IPS-15b (cell line): ENCODE results near the gene RMND1.
"Not testable (repeated sequence)": the region's sequence is repeated elsewhere in the genome, so short reads cannot be mapped to it uniquely, and the experiment has no call there.

ENCODE experiments used
- H3K27me3 ChIP-seq: one replicate; pipeline ENCODE4 v1.6.1; 2013; ENCODE audit warnings: low read length; ENCODE audit not compliant: control insufficient read depth, insufficient read depth
- H3K36me3 ChIP-seq: one replicate; pipeline ENCODE4 v1.6.1; 2013; ENCODE audit warnings: low read length; ENCODE audit not compliant: control insufficient read depth, insufficient read depth
- H3K4me1 ChIP-seq: one replicate; pipeline ENCODE4 v1.6.1; 2013; ENCODE audit warnings: mild to moderate bottlenecking, low read length; ENCODE audit not compliant: control insufficient read depth, insufficient read depth
- H3K4me3 ChIP-seq: one replicate; pipeline ENCODE4 v1.5.1; 2013; ENCODE audit warnings: low read depth, low read length
- H3K9ac ChIP-seq: one replicate; pipeline ENCODE4 v1.6.1; 2013; ENCODE audit warnings: low read depth, mild to moderate bottlenecking, low read length
- H3K9me3 ChIP-seq: one replicate; pipeline ENCODE4 v1.6.1; 2013; ENCODE audit warnings: mild to moderate bottlenecking, low read length; ENCODE audit not compliant: control insufficient read depth, insufficient read depth

Gene RMND1

DNA sequence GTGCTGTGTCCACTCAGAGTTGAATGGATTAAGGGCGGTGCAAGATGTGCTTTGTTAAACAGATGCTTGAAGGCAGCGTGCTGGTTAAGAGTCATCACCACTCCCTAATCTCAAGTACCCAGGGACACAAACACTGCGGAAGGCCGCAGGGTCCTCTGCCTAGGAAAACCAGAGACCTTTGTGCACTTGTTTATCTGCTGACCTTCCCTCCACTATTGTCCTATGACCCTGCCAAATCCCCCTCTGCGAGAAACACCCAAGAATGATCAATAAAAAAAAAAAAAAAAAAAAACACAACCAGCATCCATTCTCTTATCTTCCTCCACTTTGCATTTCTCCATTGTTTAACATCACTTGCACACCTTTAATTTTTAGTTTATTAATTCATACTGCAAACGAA lies 998 bp downstream of the RMND1 start:
- H3K9ac ChIP-seq, H3K9me3 ChIP-seq, H3K4me1 ChIP-seq, H3K27me3 ChIP-seq, H3K36me3 ChIP-seq: not testable (repeated sequence)
- peak overlapping the region; percentile 82 for H3K4me3 ChIP-seq

DNA sequence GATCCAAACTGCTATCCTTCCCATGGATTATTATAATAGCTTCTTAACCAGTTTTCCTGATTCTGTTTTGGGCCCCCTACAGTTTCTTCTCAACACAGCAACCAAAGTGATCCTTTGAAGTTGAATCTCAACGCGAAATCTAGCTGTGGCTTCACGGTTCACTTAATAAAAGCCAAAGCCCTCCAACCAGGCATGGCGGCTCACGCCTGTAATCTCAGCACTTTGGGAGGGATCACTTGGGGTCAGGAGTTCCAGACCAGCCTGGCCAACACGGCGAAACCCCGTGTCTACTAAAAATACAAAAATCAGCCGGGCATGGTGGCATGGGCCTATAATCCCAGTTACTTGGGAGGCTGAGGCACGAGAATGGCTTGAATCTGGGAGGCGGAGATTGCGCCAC lies 3.3 kb downstream of the RMND1 start:
- H3K27me3 ChIP-seq, result no peaks in the 10 kb centered on the region
- no peaks in the 10 kb centered on the region for H3K4me1 ChIP-seq
- H3K4me3 ChIP-seq, result no peak overlapping the region
- H3K9me3 ChIP-seq, result no peaks in the 10 kb centered on the region
- H3K9ac ChIP-seq, result no peak overlapping the region
- no peaks in the 10 kb centered on the region for H3K36me3 ChIP-seq

DNA sequence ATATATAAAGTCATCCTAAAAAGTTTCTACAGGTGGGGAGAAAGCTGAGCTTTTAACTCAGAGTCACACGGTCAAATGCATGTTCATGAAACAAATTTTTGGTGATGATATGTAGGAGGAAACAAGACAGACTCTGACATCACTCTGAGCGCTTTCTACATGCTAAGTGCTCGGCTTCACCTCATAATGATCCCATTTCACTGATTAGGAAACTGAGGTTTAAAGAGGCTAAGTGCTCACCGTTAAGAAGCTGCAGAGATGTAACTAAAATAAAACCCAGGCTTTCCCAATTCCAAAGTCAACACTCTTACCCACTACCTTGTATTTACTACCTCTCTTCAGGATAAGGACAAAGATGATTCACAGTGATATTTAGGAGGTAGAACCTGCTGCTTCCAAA lies 4.7 kb downstream of the RMND1 start:
- Histone ChIP-seq H3K9me3 (no peaks in the 10 kb centered on the region), H3K27me3 (no peaks in the 10 kb centered on the region), H3K9ac (no peak overlapping the region), H3K4me1 (no peaks in the 10 kb centered on the region), H3K4me3 (no peak overlapping the region), H3K36me3 (no peaks in the 10 kb centered on the region)

DNA sequence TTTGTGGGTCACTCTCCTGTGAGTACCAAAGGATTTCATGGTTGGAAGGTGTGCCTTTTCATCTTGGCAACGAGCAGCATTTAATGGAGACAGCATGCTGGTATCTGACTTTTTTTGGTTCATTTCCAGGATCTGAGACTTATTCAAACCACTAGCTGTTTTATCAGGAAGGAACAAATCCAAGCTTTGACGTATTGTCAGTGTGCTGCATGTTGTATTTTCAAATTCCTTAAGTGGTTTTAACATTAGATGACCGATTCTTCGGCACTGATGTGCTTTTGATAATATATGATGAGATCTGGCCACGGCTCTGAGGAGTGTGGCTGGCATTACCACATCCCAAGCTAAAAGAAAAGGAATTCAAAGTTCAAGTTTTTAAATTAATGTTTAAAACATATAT lies 6.4 kb downstream of the RMND1 start:
- no peak overlapping the region for H3K4me3 ChIP-seq
- H3K9me3 ChIP-seq, result no peaks in the 10 kb centered on the region
- no peak overlapping the region for H3K9ac ChIP-seq
- no peaks in the 10 kb centered on the region for H3K27me3 ChIP-seq
- no peaks in the 10 kb centered on the region for H3K4me1 ChIP-seq
- H3K36me3 ChIP-seq, result no peaks in the 10 kb centered on the region

DNA sequence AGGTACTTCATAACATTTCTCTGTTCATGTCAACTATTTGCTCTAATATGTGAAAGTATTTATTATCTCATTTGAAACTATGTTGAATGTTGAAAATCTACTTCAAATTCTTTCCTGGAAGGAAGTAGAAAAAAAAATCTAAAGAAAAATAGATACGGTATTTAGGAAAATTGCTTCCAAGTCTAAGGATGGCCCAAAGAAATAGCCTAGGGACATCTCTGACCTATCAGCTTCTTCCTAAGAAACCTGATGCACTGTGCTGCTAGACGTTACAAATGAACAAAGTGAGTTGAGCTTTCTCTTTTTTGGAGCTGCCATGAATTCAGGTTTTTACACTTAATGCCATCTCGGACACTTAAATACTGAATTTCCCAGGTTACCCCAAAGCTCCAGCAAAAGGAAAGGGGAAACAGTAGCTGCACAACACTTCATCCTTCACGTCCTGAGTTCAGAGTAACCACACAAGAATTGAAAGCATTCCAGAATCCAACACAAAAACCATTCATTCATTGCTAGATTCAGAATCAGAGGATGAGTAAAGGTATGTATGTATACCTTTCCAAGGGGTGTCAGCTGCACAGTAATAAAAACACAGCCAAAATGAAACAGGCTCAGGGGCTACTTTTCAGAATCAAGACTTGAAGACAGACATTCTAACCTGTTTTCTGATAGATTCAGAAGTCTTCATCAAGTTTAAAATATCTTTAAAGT lies 7.9 kb downstream of the RMND1 start:
- H3K9me3 ChIP-seq, result no peaks in the 10 kb centered on the region
- H3K4me1 ChIP-seq, result no peaks in the 10 kb centered on the region
- H3K9ac ChIP-seq, result no peak overlapping the region
- H3K4me3 ChIP-seq, result no peak overlapping the region
- no peaks in the 10 kb centered on the region for H3K27me3 ChIP-seq
- H3K36me3 ChIP-seq, result no peaks in the 10 kb centered on the region

DNA sequence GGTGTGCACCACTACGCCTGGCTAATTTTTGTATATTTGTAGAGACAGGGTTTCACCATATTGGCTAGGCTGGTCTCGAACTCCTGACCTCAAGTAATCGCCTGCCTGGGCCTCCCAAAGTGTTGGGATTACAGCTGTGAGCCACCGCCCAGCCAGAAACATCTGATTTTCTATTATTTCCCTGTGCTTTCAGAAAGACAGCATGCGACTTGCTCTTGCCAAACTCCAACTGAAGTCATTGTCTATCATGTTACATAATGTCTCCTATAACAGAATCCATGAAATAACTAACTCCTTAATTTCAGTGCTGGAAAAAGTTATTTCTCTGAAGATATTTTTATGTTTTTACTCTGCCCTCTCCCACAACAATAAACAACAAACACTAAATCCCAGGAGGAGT lies 8.5 kb downstream of the RMND1 start:
- H3K4me1 ChIP-seq, result no peaks in the 10 kb centered on the region
- no peaks in the 10 kb centered on the region for H3K27me3 ChIP-seq
- H3K36me3 ChIP-seq, result no peaks in the 10 kb centered on the region
- H3K9ac ChIP-seq, result no peak overlapping the region
- no peaks in the 10 kb centered on the region for H3K9me3 ChIP-seq
- H3K4me3 ChIP-seq, result no peak overlapping the region

DNA sequence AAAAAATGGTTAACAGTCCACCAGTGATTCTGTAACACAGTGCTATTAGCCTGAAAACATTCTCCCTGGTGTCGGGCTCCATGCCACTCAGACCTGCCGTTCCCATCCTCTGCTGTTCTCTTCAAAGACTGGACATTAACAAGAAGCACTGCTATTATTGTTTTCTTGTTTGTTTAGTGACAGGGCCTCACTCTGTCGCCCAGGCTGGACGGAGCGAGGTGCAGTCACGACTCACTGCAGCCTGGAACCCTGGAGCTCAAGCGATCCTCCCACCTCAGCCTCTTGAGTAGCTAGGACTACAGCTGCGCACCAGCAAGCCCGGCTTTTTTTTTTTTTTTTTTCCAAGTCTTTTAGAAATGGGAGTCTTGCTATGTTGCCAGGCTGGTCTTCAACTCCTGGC lies 9.6 kb downstream of the RMND1 start:
- Histone ChIP-seq H3K27me3 (no peaks in the 10 kb centered on the region), H3K4me3 (no peak overlapping the region), H3K4me1 (no peaks in the 10 kb centered on the region), H3K9ac (no peak overlapping the region), H3K9me3 (no peaks in the 10 kb centered on the region), H3K36me3 (no peaks in the 10 kb centered on the region)

DNA sequence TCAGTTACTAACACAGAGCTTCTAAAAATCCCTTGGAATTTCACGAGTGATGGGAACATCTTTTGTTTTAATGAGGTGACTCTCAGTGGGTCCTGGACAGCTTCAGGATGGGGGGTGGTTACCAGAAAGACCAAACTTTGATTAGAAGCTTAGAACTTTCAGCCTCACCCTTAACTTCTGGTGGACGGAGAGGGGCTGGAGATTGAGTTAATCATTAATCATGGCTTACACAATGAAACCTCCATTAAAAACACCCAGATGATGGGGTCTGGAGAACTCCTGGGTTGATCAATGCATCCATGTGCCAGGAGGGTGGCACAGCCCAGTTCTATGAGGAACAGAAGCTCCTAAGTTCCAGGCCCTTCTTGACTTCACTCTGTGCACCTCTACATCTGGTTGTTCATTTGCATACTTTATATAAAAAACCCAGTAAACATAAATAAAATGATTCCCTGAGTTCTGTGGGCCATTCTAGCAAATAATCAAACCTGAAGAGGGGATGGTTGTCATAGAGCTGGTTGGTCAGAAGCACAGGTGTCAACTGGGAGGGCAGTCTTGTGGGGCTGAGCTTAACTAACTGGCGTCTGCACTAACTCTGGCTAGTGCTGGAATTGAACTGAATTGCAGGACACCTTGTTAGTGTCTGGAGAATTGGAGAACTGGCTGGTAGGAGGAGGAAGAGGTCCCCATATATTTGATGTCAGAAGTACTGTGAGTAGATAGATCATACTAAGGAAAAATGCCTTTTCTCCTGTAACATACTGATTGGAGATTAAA lies 10.3 kb downstream of the RMND1 start:
- no peak overlapping the region for H3K4me3 ChIP-seq
- H3K36me3 ChIP-seq, result no peaks in the 10 kb centered on the region
- no peaks in the 10 kb centered on the region for H3K4me1 ChIP-seq
- H3K9me3 ChIP-seq, result no peaks in the 10 kb centered on the region
- H3K9ac ChIP-seq, result no peak overlapping the region
- no peaks in the 10 kb centered on the region for H3K27me3 ChIP-seq

DNA sequence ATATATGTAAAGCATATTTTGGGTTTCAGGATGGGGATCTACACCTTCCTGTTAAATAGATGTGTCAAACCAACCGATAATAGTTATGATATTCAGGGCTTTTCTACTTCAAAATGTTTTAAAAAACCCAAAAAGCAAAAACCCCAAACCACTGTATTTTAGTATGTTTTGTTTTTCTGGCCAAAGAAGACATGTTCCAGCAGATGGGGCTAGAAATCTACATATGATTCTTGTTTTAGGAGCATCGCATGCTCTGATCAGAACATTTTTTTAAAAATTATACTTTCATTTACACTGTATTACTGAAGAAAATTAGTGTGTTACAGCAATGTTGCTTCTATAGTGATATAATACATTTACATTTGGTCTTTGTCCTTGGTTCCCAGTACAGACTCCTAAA lies 11.0 kb downstream of the RMND1 start:
- Histone ChIP-seq H3K36me3 (no peaks in the 10 kb centered on the region), H3K9ac (no peak overlapping the region), H3K4me3 (no peak overlapping the region), H3K27me3 (no peaks in the 10 kb centered on the region), H3K9me3 (no peaks in the 10 kb centered on the region), H3K4me1 (no peaks in the 10 kb centered on the region)

DNA sequence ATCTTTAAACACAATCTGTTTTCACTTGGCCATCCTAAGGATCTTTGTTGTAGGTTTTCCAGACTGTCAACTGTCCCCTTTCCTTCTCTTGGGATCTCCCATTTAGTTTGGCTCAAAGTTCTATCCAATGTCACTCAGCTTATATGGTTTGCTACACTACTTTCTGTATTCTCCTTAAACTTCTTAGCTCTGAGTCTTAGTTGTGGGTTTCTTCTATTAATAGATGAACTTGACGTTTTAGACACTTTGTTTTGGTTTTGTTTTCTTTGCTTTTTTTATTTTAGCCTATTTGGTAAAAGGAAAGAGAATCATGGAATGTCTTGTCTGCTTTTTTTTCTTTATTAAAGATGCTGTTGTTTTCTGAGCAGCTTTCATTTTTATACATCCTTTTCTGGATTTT lies 11.4 kb downstream of the RMND1 start:
- Histone ChIP-seq H3K4me1 (no peaks in the 10 kb centered on the region), H3K27me3 (no peaks in the 10 kb centered on the region), H3K4me3 (no peak overlapping the region), H3K36me3 (no peaks in the 10 kb centered on the region), H3K9me3 (no peaks in the 10 kb centered on the region), H3K9ac (no peak overlapping the region)

DNA sequence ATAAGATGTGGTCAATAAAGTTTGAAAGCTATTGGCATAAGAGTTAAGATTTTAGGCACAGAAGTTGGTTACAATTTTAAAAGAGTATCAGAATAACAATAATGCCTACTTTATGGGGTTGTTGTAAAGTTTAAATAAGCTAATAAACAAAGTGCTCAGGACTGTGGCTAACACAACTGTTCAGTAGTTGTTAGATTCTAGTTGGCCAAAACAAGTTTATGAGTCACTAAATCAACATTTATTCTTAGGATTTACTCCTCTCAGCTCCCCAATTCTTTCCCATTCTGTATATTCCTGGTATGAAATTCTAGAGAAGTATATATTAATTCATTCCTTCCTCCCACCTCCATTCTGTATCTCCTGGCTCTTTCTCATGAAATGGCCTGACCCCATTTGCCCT lies 14.5 kb downstream of the RMND1 start:
- H3K27me3 ChIP-seq, result no peaks in the 10 kb centered on the region
- no peak overlapping the region for H3K4me3 ChIP-seq
- H3K9ac ChIP-seq, result no peak overlapping the region
- H3K36me3 ChIP-seq, result no peaks in the 10 kb centered on the region
- no peaks in the 10 kb centered on the region for H3K9me3 ChIP-seq
- H3K4me1 ChIP-seq, result no peaks in the 10 kb centered on the region

DNA sequence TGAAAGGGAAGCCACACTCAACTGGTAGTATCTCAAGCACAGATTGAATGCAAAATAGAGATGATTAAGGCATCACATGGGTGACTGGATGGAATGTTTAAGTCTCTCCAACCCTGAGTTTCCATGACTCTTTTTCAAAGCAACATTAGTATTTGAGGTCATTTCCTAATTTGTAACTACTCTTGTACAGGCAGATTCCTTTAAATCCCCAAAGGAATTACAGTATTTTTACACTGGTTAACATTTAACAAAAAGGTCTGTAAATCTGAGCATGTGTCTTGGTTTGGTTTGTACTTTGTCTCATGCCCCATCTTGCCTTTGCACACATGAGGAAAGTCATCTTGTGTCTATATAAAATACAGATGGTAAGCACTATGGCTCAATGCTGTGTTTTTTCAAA lies 15.1 kb downstream of the RMND1 start:
- Histone ChIP-seq H3K9ac (no peak overlapping the region), H3K9me3 (no peaks in the 10 kb centered on the region), H3K36me3 (no peaks in the 10 kb centered on the region), H3K4me3 (no peak overlapping the region), H3K27me3 (no peaks in the 10 kb centered on the region), H3K4me1 (no peaks in the 10 kb centered on the region)
